G401 (cell line): Measurements from ENCODE around the gene GRIK4. TPM values are rescaled to one million over a fixed set of nuclear protein-coding genes. Genes with fewer than 3 reads are reported as not detected.

Source experiments
- DNase-seq: peaks from one replicate; pipeline ENCODE4 v3.0.0-alpha.2; 2015; ENCODE audit warnings: low spot score
- in situ Hi-C: cut with HindIII; loops from 2 replicates; pipeline ENCODE4 v1.10.0; 2016; ENCODE audit warnings: low sequenced_read_pairs, mixed read lengths
- total RNA-seq: library from RNA; depleted of rRNA; stranded (reverse); fragments of >200 nt; shearing (Covaris generic); gene quantifications from 2 replicates; pipeline ENCODE4 v1.2.3, GENCODE V29; 2014

Gene GRIK4
- total RNA-seq, 1 experiment from 2014 or later: 0.51 TPM

GRCh38 chr11:120708511-120709183 lies 197.1 kb downstream of the GRIK4 start:
- DNase-seq: no peak
- in situ Hi-C loops: no loop called here

DNA sequence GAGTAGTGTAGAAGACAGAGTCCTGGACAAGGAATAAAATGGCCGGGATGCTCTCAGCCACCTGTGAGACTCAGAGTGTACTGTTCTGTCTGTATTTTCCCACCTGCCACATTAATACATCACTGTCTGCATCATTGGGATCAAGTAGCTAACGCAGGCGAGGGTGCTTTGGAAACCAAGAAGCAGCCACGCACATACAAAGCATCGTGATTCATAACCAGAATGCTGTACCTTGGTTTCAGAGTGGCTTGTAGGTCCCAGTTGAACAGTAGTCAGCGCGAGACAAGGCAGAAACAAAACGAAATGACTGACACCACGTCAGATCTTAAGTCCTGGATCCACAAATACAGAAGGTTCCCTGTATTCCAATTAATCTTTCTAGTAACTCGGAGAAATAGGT lies 198.3 kb downstream of the GRIK4 start:
- in situ Hi-C loops: no loop called here

GRCh38 chr11:120710354-120711131 lies 199.0 kb downstream of the GRIK4 start:
- in situ Hi-C loops: no loop called here
- DNase-seq: no peak

More for the DNA sequence above, 198.3 kb downstream of the GRIK4 start:
- no peak for DNase-seq

GRCh38 chr11:120712014-120712413 lies 200.5 kb downstream of the GRIK4 start:
- in situ Hi-C loops: no loop called here
- no peak for DNase-seq

DNA sequence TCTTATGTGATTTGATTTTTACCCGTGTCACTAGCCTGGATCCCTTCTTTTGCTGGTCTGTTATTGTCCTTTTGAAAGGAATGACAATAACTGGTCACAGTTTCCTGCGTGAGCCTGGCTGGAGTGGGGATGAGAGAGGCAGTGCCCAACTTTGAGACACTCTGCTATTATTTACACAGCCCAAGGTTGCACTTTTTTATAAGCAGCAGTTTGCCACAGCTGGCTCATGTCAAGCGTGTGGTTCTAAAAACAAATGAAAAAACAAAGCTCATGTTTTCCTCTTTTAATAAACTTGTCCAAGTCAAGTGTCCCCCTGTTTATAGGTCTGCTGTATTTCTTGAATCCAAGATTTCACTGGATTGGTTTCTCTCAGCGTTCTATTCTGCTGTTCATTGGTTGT lies 201.3 kb downstream of the GRIK4 start:
- in situ Hi-C loops: no loop called here
- no peak for DNase-seq

DNA sequence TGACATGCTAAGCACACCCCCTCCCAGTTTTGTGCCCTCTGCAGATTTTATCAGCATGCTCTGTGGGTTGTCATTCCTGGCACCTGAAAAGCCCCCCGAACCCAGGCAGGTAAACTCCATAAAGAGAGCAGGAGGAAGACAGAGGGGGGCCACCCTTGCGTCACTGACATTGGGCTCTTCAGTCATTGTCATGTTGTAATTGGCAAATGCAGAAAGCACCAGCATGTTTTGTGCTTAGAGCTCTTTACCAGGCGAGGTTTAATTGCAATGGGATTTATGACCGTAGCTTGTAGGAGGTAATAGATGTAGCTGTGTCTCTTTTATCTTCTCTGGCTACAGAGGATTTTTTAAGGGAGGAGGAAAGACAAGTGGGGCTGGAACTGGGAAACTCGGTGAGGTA lies 201.7 kb downstream of the GRIK4 start:
- DNase-seq: no peak
- in situ Hi-C loops: no loop called here

- in situ Hi-C loops: no loop called here
- DNase-seq: no peak
Observed at GRCh38 chr11:120714438-120714837, 202.9 kb downstream of the GRIK4 start.

- DNase-seq: no peak
Observed at GRCh38 chr11:120715239-120715638, 203.7 kb downstream of the GRIK4 start.

GRCh38 chr11:120717042-120717441 lies 205.5 kb downstream of the GRIK4 start:
- DNase-seq: no peak
- in situ Hi-C loops: no loop called here

More at GRCh38 chr11:120715239-120715638, 203.7 kb downstream of the GRIK4 start:
- in situ Hi-C loops: no loop called here

- in situ Hi-C loops: no loop called here
- no peak for DNase-seq
Observed at GRCh38 chr11:120717623-120718022, 206.1 kb downstream of the GRIK4 start.

- no peak for DNase-seq
- in situ Hi-C loops: no loop called here
Observed at GRCh38 chr11:120718171-120718570, 206.6 kb downstream of the GRIK4 start.

- in situ Hi-C loops: no loop called here
- no peak for DNase-seq
Observed at GRCh38 chr11:120719348-120719747, 207.8 kb downstream of the GRIK4 start.

GRCh38 chr11:120720760-120721159 lies 209.2 kb downstream of the GRIK4 start:
- no peak for DNase-seq
- in situ Hi-C loops: no loop called here

DNA sequence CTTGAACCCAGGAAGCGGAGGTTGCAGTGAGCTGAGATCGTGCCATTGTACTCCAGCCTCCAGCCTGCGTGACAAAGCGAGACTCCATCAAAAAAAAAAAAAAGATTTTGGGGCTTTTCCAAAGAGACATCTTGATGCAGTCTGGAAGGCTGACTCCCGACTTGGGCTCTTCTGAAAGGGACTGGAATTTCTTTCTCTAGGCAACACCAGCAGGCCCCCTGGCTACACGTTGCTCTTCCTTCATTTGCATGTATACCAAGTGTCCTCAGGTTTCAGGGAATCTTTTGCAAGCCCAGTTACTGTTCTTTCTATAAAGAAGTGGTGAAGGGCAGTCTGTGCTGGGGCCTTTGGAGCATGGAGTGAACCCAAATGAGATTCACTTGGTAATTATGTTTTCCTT lies 211.0 kb downstream of the GRIK4 start:
- in situ Hi-C loops: no loop called here
- no peak for DNase-seq

DNA sequence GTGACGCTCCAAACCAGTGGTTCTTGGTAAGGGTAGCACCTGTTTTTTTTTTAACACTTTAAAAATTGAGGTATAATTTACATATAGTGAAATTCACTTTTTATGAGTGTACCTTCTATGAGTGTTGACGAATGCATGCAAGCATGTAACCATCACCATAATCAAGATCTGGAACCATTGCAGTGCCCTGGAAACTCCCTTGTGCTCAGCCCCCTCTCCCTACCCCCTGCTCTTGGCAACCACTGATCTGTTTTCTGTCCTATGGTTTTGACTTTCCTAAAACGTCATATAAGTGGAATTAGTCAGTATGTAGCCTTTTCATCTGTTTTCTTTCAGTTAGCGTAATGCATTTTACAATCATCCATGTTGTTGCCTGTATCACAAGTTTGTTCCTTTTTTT lies 212.2 kb downstream of the GRIK4 start:
- in situ Hi-C loops: no loop called here

GRCh38 chr11:120727752-120728151 lies 216.2 kb downstream of the GRIK4 start:
- in situ Hi-C loops: no loop called here
- no peak for DNase-seq

More for the DNA sequence above, 212.2 kb downstream of the GRIK4 start:
- DNase-seq: no peak

GRCh38 chr11:120735035-120735434 lies 223.5 kb downstream of the GRIK4 start:
- no peak for DNase-seq
- in situ Hi-C loops: no loop called here

DNA sequence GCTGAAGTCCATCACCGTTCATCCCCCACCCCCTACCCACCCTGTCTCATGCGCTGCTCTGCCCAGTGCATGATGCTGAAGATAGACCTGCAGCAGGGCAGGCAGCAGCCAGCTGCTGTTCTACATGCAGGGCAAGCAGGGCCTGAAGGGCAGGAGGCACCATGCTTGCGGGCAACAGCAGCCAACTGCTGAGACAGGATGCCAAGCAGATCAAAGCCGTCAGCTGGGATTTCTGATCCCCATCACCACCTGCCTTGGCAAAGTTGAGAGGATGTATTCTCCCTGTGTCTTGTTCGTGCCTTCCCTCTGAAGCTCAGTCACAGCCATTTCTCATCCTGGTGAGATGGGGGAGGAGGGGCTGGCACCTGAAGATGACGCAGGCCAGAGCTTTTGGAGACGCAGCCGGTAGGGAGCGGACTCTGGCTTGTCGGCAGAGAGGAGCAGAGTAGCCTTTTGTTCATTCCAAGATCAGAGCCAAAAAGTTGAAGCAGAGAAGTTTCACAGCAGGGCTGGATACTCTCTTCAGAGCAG lies 227.0 kb downstream of the GRIK4 start:
- DNase-seq: no peak
- in situ Hi-C loops: no loop called here

- no peak for DNase-seq
- in situ Hi-C loops: no loop called here
Observed at GRCh38 chr11:120739780-120740179, 228.2 kb downstream of the GRIK4 start.

- in situ Hi-C loops: no loop called here
- no peak for DNase-seq
Observed at GRCh38 chr11:120740380-120740779, 228.8 kb downstream of the GRIK4 start.
